Endothelial cell of umbilical vein (primary cell): ENCODE results near the gene PRSS56.

Source experiments
- CTCF ChIP-seq, 2 donors: IDR thresholded peaks; 1 replicate in 1 of 2; 2 replicates in 1 of 2; pipeline ENCODE4 v1.5.1; 2011; ENCODE audit warnings: low read length in 2 of 2, mild to moderate bottlenecking in 2 of 2, moderate library complexity in 2 of 2, control low read depth in 1 of 2, inconsistent platforms in 1 of 2, low read depth in 1 of 2; ENCODE audit not compliant: insufficient read depth in 1 of 2; ENCODE audit errors: extremely low read depth in 1 of 2
- EZH2 ChIP-seq: IDR thresholded peaks from 2 replicates; pipeline ENCODE4 v1.6.1; 2012; ENCODE audit warnings: borderline replicate concordance, low read depth, mild to moderate bottlenecking, moderate library complexity, low read length, inconsistent platforms; ENCODE audit not compliant: severe bottlenecking
- FOS ChIP-seq: IDR thresholded peaks from 2 replicates; pipeline ENCODE4 v1.6.1; 2011; ENCODE audit warnings: mild to moderate bottlenecking, low read length, moderate library complexity, borderline replicate concordance; ENCODE audit not compliant: insufficient read depth
- JUN ChIP-seq: IDR thresholded peaks from 2 replicates; pipeline ENCODE4 v1.6.1; 2011; ENCODE audit warnings: borderline replicate concordance, low read depth; ENCODE audit not compliant: insufficient read length, insufficient read depth
- MAX ChIP-seq: IDR thresholded peaks from 2 replicates; pipeline ENCODE4 v1.6.1; 2011; ENCODE audit not compliant: insufficient read depth, insufficient read length
- MYC ChIP-seq: IDR thresholded peaks from one replicate; pipeline ENCODE4 v1.6.1; 2011; ENCODE audit warnings: mild to moderate bottlenecking, low read depth, low read length
- POLR2A ChIP-seq: IDR thresholded peaks from 2 replicates; pipeline ENCODE4 v1.6.1; 2012; ENCODE audit warnings: low read depth, mild to moderate bottlenecking, control low read depth, low read length
- POLR2AphosphoS5 ChIP-seq: IDR thresholded peaks from 2 replicates; pipeline ENCODE4 v1.6.1; 2012; ENCODE audit warnings: low read depth, mild to moderate bottlenecking, control low read depth, low read length, moderate library complexity; ENCODE audit not compliant: insufficient read depth

GRCh38 chr2:232530626-232531260 is 10.6 kb downstream of the PRSS56 start:
- TF ChIP-seq CTCF (IDR thresholded peaks at IDR 0.05; ENCODE audit: extremely low read depth in 1 of 2, insufficient read depth in 1 of 2, low read depth in 1 of 2, low read length in 2 of 2) (no peak), POLR2A (no peak), EZH2 (no peak), POLR2AphosphoS5 (no peak), MYC (no peak), FOS (no peak), JUN (no peak), MAX (no peak)
